Prostate gland (tissue), 2 donors: ENCODE results near the gene ASB15. TPM values are rescaled to one million over a fixed set of nuclear protein-coding genes. Genes with fewer than 3 reads are reported as not detected.

ENCODE experiments used
- DNase-seq: peaks from one replicate; pipeline ENCODE4 v3.0.0-alpha.2; 2019; ENCODE audit warnings: low spot score
- H3K27ac ChIP-seq, 2 donors: fragments of 200-600 bp; sonication (generic); 2 replicates each; pipeline ENCODE4 v1.5.1; 2017 to 2019
- H3K27me3 ChIP-seq: fragments of 200-600 bp; sonication (generic); replicated peaks from 2 replicates; pipeline ENCODE4 v1.5.1; 2019; ENCODE audit not compliant: insufficient read depth
- H3K36me3 ChIP-seq, 2 donors: fragments of 200-600 bp; sonication (generic); 1 replicate in 1 of 2; 2 replicates in 1 of 2; pipeline versions ENCODE4 v1.5.1 to v1.8.1; 2017 to 2019
- H3K4me1 ChIP-seq: fragments of 200-600 bp; sonication (generic); replicated peaks from 2 replicates; pipeline ENCODE4 v1.5.1; 2019
- H3K4me3 ChIP-seq, 2 donors: fragments of 200-600 bp; sonication (generic); 2 replicates each; pipeline ENCODE4 v1.5.1; 2017 to 2019
- H3K9me3 ChIP-seq: fragments of 200-600 bp; sonication (generic); 2 replicates; pipeline ENCODE4 v1.5.1; 2017
- POLR2A ChIP-seq: fragments of 450-650 bp; IDR thresholded peaks from one replicate; pipeline ENCODE4 v1.6.1; 2016; ENCODE audit warnings: antibody characterized with exemption, mild to moderate bottlenecking
- POLR2AphosphoS5 ChIP-seq: sonication (generic); formaldehyde crosslinking; IDR thresholded peaks from one replicate; pipeline ENCODE4 v1.6.1; 2017; ENCODE audit warnings: antibody characterized with exemption
- WGBS: methylation state at CpG from one replicate; pipeline ENCODE4 v1.1.5; 2018; 5-methylcytosine and 5-hydroxymethylcytosine counted together
- intact Hi-C: fragments of 100-400 bp; cut with DNase I; formaldehyde crosslinking; loops from one replicate; pipeline ENCODE4 v1.14.2; 2022
- total RNA-seq, 2 donors: library from RNA; depleted of rRNA; stranded (reverse); fragments of >200 nt; gene quantifications; one replicate each; pipeline ENCODE4 v1.1.0, GENCODE V29; 2016
- TF ChIP-seq, protein P1 (sequence below), 4 experiments: fragments of 200-600 bp in 2 of 4; fragments of 450-650 bp in 2 of 4; sonication (generic) in 2 of 4; IDR thresholded peaks; 1 replicate in 3 of 4; 2 replicates in 1 of 4; pipeline ENCODE4 v1.5.1; 2016 to 2019; ENCODE audit warnings: antibody characterized with exemption in 4 of 4, mild to moderate bottlenecking in 2 of 4, moderate library complexity in 2 of 4

The ASB15 gene
- total RNA-seq, 2 donors from 2014 or later = 1.1 TPM; not detected in 1

- TF ChIP-seq POLR2AphosphoS5 = no peak
- no peak for TF ChIP-seq POLR2A
- TF ChIP-seq, protein P1, sequence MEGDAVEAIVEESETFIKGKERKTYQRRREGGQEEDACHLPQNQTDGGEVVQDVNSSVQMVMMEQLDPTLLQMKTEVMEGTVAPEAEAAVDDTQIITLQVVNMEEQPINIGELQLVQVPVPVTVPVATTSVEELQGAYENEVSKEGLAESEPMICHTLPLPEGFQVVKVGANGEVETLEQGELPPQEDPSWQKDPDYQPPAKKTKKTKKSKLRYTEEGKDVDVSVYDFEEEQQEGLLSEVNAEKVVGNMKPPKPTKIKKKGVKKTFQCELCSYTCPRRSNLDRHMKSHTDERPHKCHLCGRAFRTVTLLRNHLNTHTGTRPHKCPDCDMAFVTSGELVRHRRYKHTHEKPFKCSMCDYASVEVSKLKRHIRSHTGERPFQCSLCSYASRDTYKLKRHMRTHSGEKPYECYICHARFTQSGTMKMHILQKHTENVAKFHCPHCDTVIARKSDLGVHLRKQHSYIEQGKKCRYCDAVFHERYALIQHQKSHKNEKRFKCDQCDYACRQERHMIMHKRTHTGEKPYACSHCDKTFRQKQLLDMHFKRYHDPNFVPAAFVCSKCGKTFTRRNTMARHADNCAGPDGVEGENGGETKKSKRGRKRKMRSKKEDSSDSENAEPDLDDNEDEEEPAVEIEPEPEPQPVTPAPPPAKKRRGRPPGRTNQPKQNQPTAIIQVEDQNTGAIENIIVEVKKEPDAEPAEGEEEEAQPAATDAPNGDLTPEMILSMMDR (IDR thresholded peaks at IDR 0.05) = no peak
These were observed 38.0 kb downstream of the ASB15 start for GRCh38 chr7:123639631-123640030.

DNA sequence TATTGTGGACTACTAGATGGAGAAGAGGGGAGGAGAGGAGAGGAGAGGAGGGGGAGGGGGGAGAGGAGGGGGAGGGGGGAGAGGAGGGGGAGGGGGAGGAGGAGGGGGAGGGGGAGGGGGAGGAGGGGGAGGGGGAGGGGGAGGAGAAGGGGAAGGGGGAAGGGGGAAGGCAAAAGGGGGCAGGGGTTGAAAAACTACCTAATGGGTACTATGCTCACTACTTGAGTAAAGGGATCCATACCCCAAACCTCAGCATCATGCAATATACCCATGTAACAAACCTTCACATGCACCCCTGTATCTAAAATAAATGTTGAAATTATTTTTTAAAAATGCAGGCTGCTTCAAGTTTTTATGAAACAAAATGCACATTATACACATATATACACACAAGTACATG lies 39.0 kb downstream of the ASB15 start:
- Histone ChIP-seq H3K27me3 (no peaks in the 10 kb centered on the region), H3K27ac (no peak overlapping the region), H3K9me3 (no peaks in the 10 kb centered on the region), H3K4me1 (peaks cover 3% of the 10 kb centered on the region), H3K4me3 (no peak overlapping the region), H3K36me3 (no peaks in the 10 kb centered on the region)
- intact Hi-C loops = no loop called here
- no peak for DNase-seq
- TF ChIP-seq POLR2AphosphoS5 (no peak), POLR2A (no peak)
- TF ChIP-seq, protein P1 (IDR thresholded peaks at IDR 0.05) = no peak

More at GRCh38 chr7:123639631-123640030, 38.0 kb downstream of the ASB15 start:
- DNase-seq = no peak
- 85% methylated on average over 2 of the region's 2 CpGs for WGBS
- no peak overlapping the region for H3K27ac ChIP-seq
- intact Hi-C loops = loop anchor here (5.0 to 10.0 kb wide), 2 partner anchors 155 to 228 kb away; no protein-coding TSS in a partner anchor
- H3K36me3 ChIP-seq = no peaks in the 10 kb centered on the region
- no peaks in the 10 kb centered on the region for H3K9me3 ChIP-seq
- H3K27me3 ChIP-seq = no peaks in the 10 kb centered on the region
- H3K4me1 ChIP-seq = peaks cover 3% of the 10 kb centered on the region
- no peak overlapping the region for H3K4me3 ChIP-seq

DNA sequence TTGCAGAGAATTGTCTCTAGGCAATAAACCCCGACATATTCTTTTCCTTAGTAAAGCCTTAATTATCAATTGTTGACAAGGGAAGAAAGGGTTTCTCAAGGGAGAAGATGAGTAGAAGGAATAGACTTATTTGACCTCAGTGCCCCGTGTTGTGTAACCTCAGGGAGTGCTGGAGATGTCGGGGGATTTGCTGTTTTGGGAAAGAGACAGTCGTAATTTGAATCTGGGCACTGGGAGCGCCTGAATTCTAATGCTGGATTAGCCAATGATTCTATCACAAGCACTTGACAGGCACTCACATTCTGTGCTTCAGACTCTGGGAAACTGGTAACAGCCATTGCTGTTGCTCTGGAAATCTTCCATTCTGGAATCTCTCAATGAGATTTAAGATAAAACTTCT lies 40.3 kb downstream of the ASB15 start:
- intact Hi-C loops = no loop called here
- WGBS = 87% methylated on average over 5 of the region's 5 CpGs
- H3K36me3 ChIP-seq = no peaks in the 10 kb centered on the region

DNA sequence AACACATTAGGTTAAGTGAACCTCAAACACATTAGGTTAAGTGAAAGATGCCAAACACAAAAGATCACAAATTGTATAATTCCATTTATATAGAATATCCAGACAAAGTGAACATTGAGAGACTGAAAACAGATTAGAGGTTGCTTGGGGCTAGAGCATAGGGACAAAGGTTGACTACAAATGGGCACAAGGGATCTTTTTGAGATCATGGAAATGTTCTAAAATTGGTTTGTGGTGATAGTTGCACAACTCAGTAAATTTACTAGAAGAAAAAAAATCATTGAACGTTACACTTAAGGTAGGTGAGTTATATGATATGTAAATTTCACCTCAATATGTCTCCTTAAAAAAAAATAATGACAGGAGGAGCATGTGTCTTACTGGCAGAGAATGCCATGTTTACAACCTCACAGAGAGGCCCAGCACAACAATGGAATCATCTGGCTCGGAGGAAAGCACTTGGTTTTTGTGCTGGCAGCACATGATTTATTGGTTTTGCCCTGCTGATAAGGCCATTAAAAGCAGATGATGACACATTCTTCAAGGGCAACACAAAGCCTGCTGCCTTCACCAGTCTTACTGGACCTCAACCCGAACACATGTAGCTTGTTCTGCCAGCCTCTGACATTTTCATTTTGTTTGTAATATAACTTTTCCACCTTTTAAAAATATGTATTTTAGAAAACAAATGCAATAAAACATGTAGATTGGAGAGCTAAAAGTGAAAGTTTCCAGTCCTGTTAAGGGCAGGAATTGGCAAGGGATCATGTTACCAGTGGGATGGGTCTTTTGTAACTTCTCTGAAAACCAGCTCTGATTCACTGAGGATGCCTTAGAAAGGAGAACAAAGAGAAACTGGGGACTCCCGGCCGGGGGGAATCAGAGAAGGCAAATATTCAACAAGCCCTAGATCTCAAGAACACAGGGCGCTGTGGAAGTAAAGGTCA lies 42.1 kb downstream of the ASB15 start:
- intact Hi-C loops = no loop called here
- H3K9me3 ChIP-seq = no peaks in the 10 kb centered on the region

More for the DNA sequence above, 40.3 kb downstream of the ASB15 start:
- no peak overlapping the region for H3K4me3 ChIP-seq
- DNase-seq = no peak
- TF ChIP-seq, protein P1 (IDR thresholded peaks at IDR 0.05) = no peak
- TF ChIP-seq POLR2AphosphoS5 (no peak), POLR2A (no peak)
- H3K27ac ChIP-seq = no peak overlapping the region
- peaks cover 3% of the 10 kb centered on the region for H3K4me1 ChIP-seq
- no peaks in the 10 kb centered on the region for H3K9me3 ChIP-seq
- no peaks in the 10 kb centered on the region for H3K27me3 ChIP-seq

More for the DNA sequence above, 42.1 kb downstream of the ASB15 start:
- H3K4me1 ChIP-seq = no peaks in the 10 kb centered on the region
- no peak for DNase-seq
- TF ChIP-seq, protein P1 (IDR thresholded peaks at IDR 0.05) = no peak
- no peak for TF ChIP-seq POLR2AphosphoS5
- TF ChIP-seq POLR2A = no peak
- no peak overlapping the region for H3K4me3 ChIP-seq
- H3K36me3 ChIP-seq = no peaks in the 10 kb centered on the region
- 9% methylated on average over 6 of the region's 6 CpGs for WGBS
- no peaks in the 10 kb centered on the region for H3K27me3 ChIP-seq
- H3K27ac ChIP-seq = peak overlapping the region in 1 of 2 donors; percentile 34
